A673 (cell line): ENCODE data around the gene SH3BGRL3. TPM values are rescaled to one million over a fixed set of nuclear protein-coding genes. Genes with fewer than 3 reads are reported as not detected.
"Not testable (repeated sequence)": the region's sequence is repeated elsewhere in the genome, so short reads cannot be mapped to it uniquely, and the experiment has no call there.

Source experiments
- BruUV-seq: library from RNA; stranded (reverse); fragments of 400-500 nt; replicated peaks from 2 replicates; lab custom pipeline; 2021; lab: Mats Ljungman, UMichigan
- CTCF ChIA-PET: fragments of 300-600 bp; sonication (Branson Sonifier 250); formaldehyde crosslinking; loops from one replicate; lab custom pipeline; 2022; ENCODE audit warnings: antibody characterized with exemption; lab: Charles Lee
- POLR2A ChIA-PET: fragments of 300-600 bp; sonication (Branson Sonifier 250); formaldehyde crosslinking; loops from one replicate; lab custom pipeline; 2022; ENCODE audit warnings: antibody characterized with exemption; ENCODE audit not compliant: low non-redundant PET; lab: Charles Lee
- DNase-seq: peaks from one replicate; pipeline ENCODE4 v3.0.0-alpha.2; 2015; ENCODE audit warnings: low spot score
- H3K27ac ChIP-seq: fragments of 200-600 bp; sonication (generic); 2 replicates; pipeline ENCODE4 v1.5.1; 2016; ENCODE audit warnings: mixed run types, low read depth, mild to moderate bottlenecking, mixed read lengths, antibody characterized with exemption, low read length; ENCODE audit not compliant: poor library complexity, severe bottlenecking
- H3K27me3 ChIP-seq: fragments of 200-600 bp; sonication (generic); replicated peaks from 2 replicates; pipeline ENCODE4 v1.6.1; 2017; ENCODE audit warnings: mixed run types, low read depth, mild to moderate bottlenecking, mixed read lengths, antibody characterized with exemption, low read length; ENCODE audit not compliant: insufficient read depth, poor library complexity
- H3K36me3 ChIP-seq: fragments of 200-600 bp; sonication (generic); 2 replicates; pipeline ENCODE4 v1.6.1; 2016; ENCODE audit warnings: mixed run types, mild to moderate bottlenecking, mixed read lengths, antibody characterized with exemption, low read length; ENCODE audit not compliant: insufficient read depth, poor library complexity, severe bottlenecking
- H3K4me1 ChIP-seq: fragments of 200-600 bp; sonication (generic); 2 replicates; pipeline ENCODE4 v1.6.1; 2017; ENCODE audit warnings: mixed run types, mild to moderate bottlenecking, mixed read lengths, antibody characterized with exemption, low read length; ENCODE audit not compliant: insufficient read depth, poor library complexity, severe bottlenecking
- H3K4me3 ChIP-seq: fragments of 200-600 bp; sonication (generic); 2 replicates; pipeline ENCODE4 v1.5.1; 2016; ENCODE audit warnings: low read depth, mixed run types, mild to moderate bottlenecking, mixed read lengths, low read length; ENCODE audit not compliant: poor library complexity, severe bottlenecking
- H3K9me3 ChIP-seq: fragments of 200-600 bp; sonication (generic); 2 replicates; pipeline ENCODE4 v1.6.1; 2016; ENCODE audit warnings: mixed run types, low read depth, mild to moderate bottlenecking, mixed read lengths, antibody characterized with exemption, low read length; ENCODE audit not compliant: poor library complexity, severe bottlenecking
- EZH2 ChIP-seq: fragments of 200-600 bp; sonication (generic); IDR thresholded peaks from 2 replicates; pipeline ENCODE4 v1.6.1; 2017; ENCODE audit warnings: borderline replicate concordance, low read depth, mild to moderate bottlenecking, mixed read lengths, antibody characterized with exemption, low read length; ENCODE audit not compliant: poor library complexity, severe bottlenecking
- intact Hi-C: fragments of 100-400 bp; cut with micrococcal nuclease; formaldehyde crosslinking; loops from one replicate; pipeline ENCODE4 v1.10.0; 2022; ENCODE audit not compliant: unreplicated experiment
- total RNA-seq: library from RNA; stranded (reverse); gene quantifications from 2 replicates; pipeline ENCODE4 v1.2.3, GENCODE V29; 2021
- TF ChIP-seq, protein P1 (sequence below): fragments of 300-800, 200-600 bp; sonication (generic); conservative IDR thresholded peaks from 2 replicates; pipeline ENCODE4 v1.5.1; 2017; ENCODE audit warnings: low read depth, mild to moderate bottlenecking, antibody characterized with exemption, low read length, moderate library complexity, mixed read lengths

SH3BGRL3 gene
- total RNA-seq, 1 experiment from 2014 or later = 138 TPM

DNA sequence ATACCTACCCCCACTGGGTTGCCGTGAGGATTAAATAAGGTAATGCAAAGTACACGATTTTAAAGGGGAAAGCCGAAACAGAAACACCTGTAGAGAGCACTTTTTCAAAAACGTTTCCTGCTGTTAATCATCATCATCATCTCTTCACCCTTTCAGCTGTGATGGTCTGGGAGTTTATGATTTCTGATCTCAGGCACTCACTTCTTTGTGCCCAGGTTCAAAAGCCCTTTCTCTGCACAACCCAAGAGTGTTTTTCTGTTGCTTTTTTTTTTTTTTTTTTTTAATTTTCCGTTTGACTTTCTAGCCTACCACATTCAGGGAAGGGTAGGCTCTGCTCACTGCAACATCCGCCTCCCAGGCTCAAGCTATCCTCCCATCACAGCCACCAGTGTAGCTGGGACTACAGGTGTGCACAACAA, 27.5 kb downstream of the SH3BGRL3 start:
- TF ChIP-seq, protein P1, sequence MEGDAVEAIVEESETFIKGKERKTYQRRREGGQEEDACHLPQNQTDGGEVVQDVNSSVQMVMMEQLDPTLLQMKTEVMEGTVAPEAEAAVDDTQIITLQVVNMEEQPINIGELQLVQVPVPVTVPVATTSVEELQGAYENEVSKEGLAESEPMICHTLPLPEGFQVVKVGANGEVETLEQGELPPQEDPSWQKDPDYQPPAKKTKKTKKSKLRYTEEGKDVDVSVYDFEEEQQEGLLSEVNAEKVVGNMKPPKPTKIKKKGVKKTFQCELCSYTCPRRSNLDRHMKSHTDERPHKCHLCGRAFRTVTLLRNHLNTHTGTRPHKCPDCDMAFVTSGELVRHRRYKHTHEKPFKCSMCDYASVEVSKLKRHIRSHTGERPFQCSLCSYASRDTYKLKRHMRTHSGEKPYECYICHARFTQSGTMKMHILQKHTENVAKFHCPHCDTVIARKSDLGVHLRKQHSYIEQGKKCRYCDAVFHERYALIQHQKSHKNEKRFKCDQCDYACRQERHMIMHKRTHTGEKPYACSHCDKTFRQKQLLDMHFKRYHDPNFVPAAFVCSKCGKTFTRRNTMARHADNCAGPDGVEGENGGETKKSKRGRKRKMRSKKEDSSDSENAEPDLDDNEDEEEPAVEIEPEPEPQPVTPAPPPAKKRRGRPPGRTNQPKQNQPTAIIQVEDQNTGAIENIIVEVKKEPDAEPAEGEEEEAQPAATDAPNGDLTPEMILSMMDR = no peak
- no peak for TF ChIP-seq EZH2
- H3K4me3 ChIP-seq = peak overlapping the region; percentile 83

DNA sequence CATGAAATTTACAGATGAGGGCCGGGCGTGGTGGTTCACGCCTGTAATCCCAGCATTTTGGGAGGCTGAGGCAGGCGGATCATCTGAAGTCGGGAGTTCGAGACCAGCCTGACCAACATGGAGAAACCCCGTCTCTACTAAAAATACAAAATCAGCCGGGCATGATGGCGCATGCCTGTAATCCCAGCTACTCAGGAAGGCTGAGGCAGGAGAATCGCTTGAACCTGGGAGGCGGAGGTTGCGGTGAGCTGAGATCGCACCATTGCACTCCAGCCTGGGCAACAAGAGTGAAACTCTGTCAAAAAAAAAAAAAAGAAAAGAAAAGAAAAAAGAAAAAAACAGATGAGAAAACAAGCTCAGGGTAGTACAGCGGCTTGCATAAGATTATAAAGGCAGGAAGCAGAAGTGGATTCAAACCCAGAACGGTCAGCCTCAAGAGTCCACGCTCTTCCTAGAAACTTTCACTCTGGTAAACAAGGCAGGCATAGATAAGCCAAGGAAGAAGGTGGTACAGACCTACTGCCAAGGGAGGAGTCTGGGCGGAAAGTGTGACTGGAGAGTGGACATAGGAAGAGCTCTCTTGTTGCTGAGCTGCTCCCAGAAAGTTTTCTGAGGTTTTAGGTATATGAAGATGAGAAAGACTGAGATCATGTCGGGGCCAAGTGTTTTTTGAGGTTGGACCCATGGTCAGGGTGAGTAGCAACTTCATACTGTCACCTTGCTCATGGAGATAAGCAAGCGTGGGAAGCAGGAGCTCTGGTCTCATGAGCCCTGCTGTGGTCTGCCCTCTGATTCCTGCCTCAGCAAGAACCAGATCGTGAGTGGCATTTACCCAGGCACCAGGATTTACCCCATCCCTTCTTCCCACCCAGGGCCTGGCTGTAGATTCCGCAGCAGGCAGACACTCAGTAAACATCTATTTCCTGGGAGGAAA, 28.3 kb downstream of the SH3BGRL3 start:
- CTCF ChIA-PET, H3K36me3 ChIP-seq, H3K9me3 ChIP-seq, DNase-seq, BruUV-seq, H3K27ac ChIP-seq, H3K27me3 ChIP-seq, POLR2A ChIA-PET, H3K4me3 ChIP-seq, H3K4me1 ChIP-seq, intact Hi-C loops: not testable (repeated sequence)

More for the DNA sequence above, 27.5 kb downstream of the SH3BGRL3 start:
- no peak overlapping the region for H3K27ac ChIP-seq
- no peaks in the 10 kb centered on the region for H3K36me3 ChIP-seq
- intact Hi-C loops = no loop called here
- no peaks in the 10 kb centered on the region for H3K27me3 ChIP-seq
- ChIA-PET POLR2A (no interaction called here), CTCF (no interaction called here)
- BruUV-seq = no TSS peak
- peaks cover 4% of the 10 kb centered on the region for H3K4me1 ChIP-seq
- DNase-seq = no peak
- no peaks in the 10 kb centered on the region for H3K9me3 ChIP-seq

DNA sequence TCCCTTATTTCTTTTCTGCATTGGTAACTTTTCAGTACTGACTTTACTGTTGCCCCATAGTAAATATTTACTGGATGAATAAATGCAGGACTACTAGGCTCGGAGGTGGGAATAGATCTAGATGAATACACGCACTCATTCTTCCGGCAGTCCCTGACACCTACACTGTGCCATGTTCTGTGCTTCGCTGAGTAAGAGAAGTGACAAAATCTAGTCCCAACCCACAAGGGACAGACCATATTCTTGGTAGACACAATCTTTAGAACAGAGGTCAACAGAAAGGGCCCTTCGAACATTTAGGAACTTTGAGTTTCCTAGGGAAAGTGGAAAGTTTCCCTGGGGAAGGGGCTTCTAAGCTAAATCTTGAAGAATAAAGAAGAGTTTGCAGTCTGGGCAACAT, 34.6 kb downstream of the SH3BGRL3 start:
- no peak overlapping the region for H3K27ac ChIP-seq
- ChIA-PET CTCF (no interaction called here), POLR2A (no interaction called here)
- H3K36me3 ChIP-seq = no peaks in the 10 kb centered on the region
- H3K4me1 ChIP-seq = no peaks in the 10 kb centered on the region
- no peak for DNase-seq
- TF ChIP-seq, protein P1 = no peak
- TF ChIP-seq EZH2 = no peak
- H3K4me3 ChIP-seq = no peak overlapping the region
- H3K9me3 ChIP-seq = no peaks in the 10 kb centered on the region
- BruUV-seq = no TSS peak
- intact Hi-C loops = no loop called here
- H3K27me3 ChIP-seq = no peaks in the 10 kb centered on the region
